GM18858 (cell line): ENCODE data around the gene ALDH4A1.
"Not testable (repeated sequence)": the region's sequence is repeated elsewhere in the genome, so short reads cannot be mapped to it uniquely, and the experiment has no call there.

ENCODE experiments used
- ATAC-seq: cut with Tn5 transposase; IDR thresholded peaks from one replicate; pipeline ENCODE4 v1.9.1; 2021; ENCODE audit not compliant: unreplicated experiment

Gene ALDH4A1

DNA sequence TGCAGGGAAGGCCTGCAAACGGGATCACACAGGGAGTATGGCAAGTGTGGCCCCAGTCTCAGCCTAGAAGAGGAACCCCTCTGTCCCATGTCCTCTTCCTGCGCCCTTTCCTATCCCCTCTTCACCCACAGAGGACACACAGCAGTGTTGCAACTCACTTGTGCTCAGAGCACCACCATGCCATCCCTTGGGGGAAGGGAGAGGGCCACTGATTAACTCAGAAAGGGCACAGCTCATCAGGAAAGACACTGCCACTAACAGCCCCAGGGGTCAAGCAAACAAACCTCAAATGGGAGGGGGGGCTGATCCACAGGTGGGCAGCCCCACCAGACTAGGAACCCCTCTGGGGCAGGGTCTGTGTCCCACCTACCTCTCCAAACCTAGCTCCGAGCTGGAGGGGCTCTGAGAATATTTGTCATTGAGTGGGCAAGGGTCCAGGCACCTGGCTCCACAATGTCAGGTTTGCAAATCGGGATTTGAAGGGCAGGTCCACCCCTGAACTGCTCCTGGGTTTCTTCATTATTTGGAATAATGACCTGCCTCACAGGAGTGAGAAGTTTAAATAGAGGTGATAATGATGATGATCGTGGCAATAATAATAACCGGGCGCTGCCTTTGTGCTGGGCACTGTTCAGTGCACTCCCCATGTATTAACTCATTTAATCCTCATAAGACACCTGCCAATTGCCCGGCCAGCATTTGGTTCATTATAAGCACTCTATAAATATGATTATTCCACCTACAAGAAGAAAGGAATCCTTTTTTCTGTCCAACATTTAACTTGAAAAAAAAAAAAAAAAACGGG, 1.0 kb downstream of the ALDH4A1 start:
- no peak for ATAC-seq

DNA sequence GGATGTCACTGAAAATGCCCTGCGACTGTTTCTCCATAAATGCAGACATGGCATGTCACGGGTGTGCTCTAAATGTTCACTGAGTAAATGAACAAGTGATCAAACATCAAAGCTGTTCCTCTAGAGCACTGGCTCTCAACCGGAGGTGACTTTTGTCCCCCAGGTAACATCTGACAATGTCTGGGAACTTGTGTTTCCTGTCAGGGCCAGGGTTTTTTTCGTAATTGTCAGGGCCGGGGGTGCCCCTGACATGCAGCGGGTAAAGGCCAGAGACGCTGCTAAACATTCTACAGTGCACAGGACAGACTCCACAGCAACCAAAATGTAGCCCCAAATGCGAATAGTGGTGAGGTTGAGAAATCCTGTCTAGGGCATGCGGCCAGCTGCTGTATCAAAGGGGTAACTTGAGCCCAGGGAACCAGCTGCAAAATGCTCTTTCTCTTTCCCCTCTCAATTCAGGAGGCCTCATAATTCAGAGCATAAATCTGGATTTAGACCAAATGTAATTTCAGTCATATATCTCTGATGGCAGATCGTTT, 2.0 kb downstream of the ALDH4A1 start:
- ATAC-seq: no peak

DNA sequence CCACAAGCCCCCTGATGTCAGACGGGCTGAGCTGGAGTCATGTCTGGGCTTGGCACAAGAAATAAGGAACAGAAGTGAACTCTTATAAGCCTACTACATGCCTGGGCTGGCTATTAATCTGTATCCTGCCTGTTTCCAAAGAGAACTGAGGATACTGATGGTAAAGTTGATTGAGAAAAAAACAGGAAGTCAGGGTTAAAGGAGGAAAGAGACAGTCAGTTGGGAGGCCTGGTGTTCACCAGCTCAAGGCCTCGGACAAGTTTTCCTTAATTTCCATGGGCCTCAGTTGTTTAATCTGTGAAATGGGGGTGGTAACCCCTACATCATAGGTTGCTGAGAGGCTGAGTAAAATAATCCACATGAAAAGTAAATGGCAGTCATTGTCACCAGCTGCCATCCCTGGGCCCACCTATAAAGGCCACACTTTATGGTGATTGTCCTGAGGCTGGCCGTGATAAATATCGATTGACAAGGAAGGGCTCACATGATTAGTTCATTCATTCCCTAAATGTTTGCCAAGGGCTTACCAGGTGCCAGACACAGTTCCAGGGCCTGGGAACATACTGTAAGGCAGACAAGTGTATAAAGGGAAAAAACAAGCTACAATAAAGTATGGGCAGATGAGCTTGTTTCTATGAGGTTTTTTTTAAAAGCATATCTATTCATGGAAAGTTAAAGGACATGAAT, 2.8 kb downstream of the ALDH4A1 start:
- ATAC-seq: no peak

DNA sequence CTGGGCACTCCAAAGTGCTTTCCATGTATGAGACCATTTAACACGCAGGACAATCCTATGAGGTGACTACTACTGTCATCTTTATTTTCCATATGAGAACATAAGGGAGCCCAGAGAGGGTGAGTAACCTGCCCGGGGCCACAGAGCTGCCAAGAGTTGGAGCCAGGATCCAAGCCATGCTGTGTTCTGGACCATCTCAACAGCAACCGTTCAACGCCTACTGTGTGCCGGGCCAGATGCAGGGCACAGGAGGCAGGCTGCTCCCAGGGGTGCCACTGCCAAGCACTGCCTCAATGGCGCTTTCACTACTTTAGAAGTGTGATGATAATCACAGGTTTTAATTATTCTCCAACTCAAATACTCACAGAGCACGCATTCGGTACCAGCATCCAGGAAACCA, 3.8 kb downstream of the ALDH4A1 start:
- ATAC-seq: no peak

DNA sequence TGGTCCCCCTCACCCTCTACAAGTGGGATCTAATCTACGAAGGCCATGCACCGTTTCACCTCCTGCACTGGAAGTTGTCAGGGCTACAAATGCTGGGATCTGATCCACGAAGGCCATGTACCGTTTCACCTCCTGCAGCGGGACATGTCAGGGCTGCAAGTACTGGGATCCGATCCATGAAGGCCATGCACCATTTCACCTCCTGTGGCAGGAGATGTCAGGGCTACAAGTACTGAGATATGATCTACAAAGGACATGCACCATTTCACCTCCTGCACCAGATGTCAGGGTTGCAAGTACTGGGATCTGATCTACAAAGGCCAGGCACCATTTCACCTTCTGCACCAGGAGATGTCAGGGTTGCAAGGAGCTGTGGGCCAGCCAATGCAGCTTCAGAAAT, 7.0 kb downstream of the ALDH4A1 start:
- no peak for ATAC-seq

DNA sequence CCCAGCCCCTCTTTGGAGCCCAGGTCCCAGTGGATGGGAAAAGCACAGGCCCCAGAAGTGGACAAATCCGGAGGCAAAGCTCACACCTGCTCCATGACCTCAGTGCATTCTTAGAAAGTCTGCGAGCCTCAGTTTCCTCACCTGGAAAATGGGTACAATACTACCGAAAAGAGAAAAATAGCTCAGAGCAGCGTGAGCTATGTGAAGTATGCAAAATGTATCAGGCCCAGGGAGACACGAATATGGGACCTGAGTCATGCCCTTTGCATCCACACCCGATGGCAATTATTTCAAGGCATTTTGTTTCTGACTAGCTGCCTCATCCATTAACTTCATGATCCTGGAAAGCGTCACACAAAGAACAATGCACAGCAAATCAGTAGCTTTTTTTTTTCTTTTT, 9.2 kb downstream of the ALDH4A1 start:
- no peak for ATAC-seq

DNA sequence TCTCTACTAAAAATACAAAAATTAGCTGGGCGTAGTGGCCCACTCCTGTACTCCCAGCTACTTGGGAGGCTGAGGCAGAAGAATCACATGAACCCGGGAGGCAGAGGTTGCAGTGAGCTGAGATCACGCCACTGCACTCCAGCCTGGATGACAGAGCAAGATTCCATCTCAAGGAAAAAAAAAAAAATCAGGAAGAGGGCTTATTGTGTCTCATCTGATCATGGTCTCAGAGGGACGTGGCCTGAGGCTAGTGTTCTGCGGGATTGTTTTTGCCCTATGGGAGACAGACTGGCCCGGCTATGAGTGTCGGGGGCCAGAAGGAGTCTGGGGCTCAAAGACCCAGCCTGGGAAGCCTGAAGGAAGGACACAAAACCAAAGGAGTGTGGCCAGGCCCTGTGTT, 10.5 kb downstream of the ALDH4A1 start:
- ATAC-seq: not testable (repeated sequence)

DNA sequence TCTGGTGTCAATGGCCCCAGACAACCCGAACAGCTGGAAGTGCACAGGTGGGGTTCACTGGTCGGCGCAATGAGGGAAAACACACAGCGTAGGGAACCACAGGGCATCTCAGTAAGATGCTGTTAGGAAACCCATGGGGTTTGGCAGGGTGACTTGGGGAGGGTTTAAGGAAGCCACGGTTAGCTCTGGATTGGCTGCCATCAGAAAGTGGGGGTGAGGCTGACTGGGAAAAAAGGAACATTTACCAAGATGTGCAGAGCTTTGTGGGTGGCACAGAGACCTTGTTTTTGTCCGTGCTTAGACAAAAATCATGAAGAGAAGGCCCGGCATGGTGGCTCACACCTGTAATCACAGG, 11.0 kb downstream of the ALDH4A1 start:
- no peak for ATAC-seq

DNA sequence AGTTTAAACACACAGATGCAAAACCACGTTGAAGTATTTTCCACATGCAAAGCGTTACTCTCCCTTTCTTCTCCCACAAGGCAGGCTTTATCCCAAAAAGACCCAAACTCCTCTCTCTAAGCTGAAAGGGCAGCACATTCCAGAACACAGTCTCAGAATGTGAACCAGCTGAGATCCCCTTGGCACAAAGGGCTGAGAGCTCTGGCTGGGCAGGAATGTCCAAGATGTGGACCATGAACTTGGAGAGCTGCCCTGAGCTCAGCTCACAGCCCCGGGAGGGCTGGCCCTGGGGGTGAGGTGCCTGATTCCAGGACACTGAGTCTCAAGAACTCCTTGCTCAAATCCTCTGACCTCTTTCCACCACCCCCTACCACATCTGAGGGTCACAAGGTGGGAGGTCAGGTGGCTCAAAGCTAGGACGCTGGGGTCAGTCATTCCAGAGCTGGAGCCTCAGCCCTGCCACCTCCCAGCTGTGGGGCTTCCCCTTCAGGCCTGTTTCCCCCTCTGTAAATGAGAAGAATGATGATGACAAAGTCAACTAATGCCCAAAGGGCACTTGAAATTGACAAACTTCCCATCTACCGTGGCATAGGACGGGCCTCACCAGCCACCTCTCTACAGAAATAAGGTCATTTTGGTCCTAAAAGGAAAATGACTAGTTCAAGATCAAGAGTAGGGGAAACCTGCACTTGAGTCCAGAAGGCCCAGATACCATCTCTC, 11.5 kb downstream of the ALDH4A1 start:
- ATAC-seq: no peak

DNA sequence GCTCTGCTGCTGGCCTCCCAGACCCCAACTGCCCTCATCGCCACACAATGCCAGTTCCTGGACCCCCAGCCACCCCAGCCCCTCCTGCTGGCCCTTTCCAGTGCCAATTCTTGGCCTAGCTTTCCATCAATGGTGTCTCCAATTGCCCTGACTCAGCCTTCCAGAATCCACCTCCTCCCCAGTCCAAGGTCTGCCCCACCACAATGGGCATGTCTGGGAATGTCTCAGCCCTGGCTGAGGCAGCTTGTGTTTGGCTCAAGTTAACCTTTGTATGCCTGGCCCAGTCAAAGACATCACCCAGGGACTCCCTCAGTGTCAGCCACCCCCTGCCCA, 16.4 kb downstream of the ALDH4A1 start:
- no peak for ATAC-seq

DNA sequence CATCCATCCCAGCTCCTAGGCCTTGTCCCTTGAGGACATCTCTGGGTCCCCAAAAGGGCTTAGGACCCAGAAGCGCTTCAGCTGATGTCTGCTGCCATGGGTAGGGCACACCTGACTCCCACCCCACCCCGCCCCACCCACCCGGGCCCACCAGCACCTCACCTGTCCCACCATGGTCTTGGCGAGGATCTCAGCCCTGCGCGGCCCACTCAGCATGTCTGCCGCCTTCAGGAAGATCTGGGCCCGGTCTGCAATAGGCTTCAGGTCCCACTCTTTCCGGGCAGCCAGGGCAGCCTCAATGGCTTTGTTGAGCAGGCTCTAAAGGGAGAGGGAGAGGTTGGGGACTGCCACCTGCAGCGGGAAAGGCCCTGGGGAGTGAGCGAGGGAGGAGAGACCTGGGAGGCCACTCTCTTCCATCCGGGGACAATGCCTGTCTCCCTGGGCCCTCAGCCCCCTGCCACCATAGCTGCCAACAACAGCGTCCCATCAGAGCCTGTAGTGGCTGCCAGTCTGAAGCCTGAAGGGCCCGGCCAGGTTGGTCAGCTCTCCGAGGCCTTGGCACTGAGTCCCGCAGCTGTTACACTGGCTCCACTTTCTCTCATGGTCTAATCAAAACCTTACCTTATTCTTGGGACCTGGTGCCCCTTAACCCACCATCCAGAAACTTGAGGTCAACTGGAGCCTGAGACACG, 16.9 kb downstream of the ALDH4A1 start:
- ATAC-seq: no peak

DNA sequence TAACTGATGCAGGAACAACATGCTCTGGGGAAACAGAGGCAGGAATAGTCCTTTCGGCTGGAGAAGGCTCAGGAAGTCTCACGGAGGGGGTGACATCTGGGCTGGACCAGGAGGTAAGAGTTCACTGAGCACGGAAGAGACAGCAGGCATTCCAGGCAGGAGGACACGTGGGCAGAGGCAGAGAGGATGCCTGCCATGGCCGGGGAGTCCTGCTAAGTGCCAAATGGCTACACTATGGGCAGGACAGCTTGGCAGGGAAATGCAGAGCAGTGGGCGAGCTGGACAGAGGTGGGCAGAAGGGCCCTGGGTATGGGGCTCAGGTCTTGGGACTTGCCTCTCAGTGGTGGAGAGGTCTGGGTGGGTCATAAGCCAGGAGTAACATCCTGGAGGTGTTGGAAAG, 17.6 kb downstream of the ALDH4A1 start:
- no peak for ATAC-seq

DNA sequence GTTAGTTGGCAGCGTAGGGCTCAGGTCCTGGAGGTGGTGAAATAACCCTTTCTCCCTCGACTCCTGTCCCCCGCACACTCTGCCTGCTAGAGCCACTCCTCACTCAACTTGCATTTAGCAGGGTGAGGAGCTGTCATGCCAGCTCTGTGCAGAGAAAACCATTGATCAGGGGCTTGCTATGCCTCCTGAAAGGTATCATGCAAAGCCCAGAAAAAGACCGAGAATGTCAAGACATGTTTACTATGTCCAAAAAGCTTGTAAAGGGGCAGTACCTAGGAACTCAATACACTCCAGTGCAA, 18.0 kb downstream of the ALDH4A1 start:
- ATAC-seq: no peak

DNA sequence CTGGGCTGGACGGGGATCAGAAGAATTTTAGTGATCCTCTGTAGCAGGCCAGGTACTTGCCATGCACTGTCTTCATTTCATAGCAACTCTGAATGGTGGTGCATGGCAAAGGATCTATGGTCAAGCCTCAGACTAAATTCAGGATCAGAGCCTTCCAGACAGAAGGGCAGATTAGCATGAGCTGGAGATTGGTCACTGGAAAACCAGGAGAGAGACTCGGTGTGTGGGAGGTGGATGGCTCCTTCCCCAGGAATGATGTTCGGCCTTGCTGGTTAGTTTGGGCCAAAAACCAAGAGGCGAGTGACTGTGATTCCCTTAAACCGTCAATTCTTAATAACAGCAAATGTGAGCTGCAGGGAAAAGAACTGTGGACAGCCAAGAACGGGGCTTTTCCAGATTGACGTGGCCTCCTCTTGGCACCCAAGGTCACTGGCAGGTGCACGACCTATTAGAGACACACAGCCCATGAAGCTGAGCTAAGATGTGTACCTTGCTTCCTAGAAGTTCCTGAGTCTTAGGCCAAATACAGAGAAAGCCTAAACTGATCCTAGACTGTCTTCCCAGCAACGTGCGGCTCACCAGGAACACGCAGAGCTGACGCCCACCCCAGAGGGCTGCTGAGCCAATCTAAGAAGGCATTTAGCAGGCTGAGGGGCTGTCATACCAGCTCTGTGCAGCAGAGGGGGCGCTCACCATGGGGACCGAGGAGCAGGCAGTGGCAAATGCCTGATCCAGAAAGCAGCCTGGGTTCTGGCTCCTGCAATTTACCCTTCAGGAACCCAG, 18.5 kb downstream of the ALDH4A1 start:
- ATAC-seq: no peak

DNA sequence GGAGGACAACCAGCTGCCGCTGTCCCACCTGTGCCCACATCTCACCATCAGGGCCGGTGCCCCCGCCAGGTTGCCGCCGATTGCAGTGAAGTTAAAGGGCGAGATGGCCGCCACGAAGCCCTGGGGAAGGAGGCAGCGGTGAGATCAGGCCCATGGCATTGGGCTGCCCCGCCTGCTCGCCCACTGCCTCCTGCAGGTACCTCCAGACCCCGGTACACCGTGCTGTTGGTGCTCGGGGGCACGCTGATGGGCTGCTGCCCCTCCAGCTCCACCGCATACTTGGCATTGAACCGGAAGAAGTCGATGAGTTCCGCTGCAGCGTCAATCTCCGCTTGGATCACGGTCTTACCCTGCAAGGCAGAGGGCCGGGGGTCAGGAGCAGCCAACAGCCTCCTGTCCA, 19.3 kb downstream of the ALDH4A1 start:
- no peak for ATAC-seq

DNA sequence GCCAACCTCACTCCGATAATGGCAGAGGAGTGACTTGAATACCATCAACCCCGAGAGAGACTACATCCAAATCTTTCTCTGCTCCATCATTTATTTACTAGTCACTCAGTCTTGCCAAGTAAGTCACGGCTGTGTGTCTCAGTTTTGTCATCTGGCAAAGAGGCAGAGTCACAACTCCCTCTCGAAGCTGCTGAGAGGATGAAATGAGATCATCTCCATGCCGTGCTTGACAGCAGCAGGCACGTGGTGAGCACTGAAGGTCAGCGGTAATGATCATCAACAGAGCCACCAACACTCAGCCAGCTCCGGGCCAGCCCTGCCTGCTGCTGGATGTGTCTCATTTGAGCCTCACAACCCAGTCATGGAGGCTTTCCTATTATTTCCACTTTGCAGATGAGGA, 19.9 kb downstream of the ALDH4A1 start:
- no peak for ATAC-seq

DNA sequence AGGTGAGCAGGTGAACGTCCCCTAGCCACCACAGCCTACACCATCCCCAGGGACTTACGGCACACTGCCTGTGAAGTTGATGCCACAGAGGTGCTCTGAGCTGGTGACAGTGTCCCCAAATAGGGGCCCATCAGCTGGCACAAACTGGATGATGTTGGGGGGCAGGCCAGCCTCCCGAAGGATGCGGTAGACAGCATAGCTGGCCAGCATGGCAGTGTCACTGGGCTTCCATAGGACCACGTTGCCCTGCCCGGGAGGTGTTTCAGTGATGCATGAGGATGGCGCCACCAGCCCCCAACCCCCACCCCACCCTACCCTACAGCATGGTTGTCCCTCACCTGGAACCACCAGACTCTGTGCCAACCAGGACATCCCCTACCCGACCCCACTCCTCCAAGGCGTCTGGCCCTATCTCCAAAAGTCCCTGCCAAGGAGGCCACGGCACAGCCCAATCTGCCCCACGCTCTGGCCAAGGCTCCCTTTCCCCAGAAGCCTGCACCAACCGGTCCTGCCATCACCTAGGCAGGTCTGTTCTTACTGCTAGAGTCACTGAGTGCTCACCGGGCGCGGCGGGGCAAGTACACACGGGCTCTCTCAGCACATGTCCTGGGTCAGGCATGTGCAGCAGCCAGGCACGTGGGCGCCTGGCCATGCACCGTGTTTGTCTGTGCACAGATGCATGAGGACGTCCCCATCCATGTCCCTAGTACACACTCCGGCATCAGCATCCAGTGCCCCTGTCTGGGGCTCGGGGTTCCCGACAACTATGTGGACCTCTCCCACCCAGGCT, 20.5 kb downstream of the ALDH4A1 start:
- no peak for ATAC-seq

DNA sequence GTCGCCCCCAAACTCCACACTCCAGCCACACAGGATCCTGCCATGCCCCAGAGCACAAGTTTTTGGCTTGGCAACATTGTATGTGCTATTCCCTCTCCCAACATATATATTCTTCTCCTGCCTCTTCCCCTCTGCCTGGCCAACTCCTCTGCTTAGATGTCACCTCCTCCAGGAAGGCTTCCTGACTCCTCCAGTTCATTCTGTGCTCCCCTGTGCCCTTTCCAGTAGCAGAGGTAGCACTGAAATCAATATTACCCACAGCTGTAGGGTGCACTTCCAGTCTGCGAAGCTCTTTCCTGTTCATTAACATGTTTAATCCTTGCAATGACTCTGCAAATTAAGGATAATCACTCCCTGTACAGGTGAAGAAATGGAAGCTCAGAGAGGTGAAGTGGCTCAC, 21.2 kb downstream of the ALDH4A1 start:
- ATAC-seq: no peak

DNA sequence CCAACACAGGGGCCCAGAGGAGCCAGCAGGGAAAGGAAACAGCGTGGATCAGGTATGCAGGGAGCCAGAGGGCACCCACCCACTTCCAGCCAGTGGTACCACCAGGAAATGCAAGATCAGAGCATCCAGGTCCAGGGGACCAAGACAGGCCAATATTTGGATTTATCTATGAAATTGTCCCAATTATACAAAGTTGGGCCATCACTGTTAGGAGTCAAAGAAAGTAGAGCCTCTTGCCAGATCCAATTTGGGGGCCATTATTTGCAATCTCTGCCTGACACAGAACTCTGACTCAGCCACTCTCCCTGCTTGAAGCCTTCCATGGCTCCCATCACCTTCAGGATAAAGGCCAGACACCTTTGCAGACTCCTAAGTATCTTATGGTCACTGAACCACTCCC, 21.8 kb downstream of the ALDH4A1 start:
- ATAC-seq: no peak

DNA sequence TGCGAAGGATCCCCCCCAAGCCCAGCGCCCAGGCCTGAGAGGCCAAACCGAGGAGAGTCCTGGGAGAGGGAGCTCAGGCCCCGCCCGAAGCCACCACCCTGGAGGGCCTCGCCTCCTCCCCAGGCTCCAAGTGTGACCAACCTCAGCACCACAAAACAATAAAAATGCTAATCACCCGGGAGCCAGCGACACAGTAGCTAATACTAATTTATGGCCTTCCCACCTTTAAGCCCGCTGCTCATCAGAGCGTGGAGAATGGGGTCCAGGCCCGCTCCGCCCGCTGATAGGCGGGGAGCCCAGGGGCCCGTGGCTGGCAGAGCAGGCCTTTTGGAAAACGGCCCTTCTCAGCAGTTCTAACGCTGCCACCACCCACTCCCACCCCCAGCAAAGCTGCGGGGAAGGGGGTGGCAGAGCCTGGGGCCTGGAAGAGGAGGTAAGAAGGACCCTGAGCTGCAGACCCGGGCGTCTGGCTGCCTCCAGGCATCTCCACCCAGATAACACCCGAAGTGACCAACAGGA, 22.5 kb downstream of the ALDH4A1 start:
- ATAC-seq: no peak
